ENCODE measurements around the gene MAGED1. TPM values are rescaled to one million over a fixed set of nuclear protein-coding genes. Genes with fewer than 3 reads are reported as not detected.

Gene MAGED1
- total and polyA plus RNA-seq, 2 experiments from 2014 or later = 60.8 to 89.8 TPM

DNA sequence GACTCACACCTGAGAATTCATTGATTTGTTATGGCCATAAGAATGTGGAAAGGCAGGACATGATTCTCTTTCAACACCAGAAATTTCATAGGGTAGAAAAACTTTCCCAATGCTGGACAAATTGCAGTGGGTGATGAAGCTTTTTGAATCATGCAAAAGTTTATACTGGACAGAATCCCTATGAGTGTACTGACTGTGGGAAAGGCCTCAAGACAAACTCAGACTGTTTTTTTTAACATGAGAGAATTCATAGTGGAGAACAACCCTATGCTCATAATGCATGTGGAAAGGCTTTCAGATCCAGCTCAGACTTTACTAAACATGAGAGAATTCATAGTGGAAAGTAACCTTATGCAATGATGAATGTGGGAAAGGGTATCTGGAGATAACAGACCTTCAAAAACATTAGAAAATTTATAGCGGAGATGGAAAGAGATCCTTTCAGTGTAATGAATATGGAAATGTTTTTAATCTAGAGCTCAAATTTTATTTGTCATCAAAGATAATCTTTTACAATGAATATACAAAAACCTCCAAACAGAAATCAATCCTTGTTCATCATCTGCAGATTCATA is 36.2 kb upstream of the MAGED1 start (continued):
- TF ChIP-seq, protein P1, sequence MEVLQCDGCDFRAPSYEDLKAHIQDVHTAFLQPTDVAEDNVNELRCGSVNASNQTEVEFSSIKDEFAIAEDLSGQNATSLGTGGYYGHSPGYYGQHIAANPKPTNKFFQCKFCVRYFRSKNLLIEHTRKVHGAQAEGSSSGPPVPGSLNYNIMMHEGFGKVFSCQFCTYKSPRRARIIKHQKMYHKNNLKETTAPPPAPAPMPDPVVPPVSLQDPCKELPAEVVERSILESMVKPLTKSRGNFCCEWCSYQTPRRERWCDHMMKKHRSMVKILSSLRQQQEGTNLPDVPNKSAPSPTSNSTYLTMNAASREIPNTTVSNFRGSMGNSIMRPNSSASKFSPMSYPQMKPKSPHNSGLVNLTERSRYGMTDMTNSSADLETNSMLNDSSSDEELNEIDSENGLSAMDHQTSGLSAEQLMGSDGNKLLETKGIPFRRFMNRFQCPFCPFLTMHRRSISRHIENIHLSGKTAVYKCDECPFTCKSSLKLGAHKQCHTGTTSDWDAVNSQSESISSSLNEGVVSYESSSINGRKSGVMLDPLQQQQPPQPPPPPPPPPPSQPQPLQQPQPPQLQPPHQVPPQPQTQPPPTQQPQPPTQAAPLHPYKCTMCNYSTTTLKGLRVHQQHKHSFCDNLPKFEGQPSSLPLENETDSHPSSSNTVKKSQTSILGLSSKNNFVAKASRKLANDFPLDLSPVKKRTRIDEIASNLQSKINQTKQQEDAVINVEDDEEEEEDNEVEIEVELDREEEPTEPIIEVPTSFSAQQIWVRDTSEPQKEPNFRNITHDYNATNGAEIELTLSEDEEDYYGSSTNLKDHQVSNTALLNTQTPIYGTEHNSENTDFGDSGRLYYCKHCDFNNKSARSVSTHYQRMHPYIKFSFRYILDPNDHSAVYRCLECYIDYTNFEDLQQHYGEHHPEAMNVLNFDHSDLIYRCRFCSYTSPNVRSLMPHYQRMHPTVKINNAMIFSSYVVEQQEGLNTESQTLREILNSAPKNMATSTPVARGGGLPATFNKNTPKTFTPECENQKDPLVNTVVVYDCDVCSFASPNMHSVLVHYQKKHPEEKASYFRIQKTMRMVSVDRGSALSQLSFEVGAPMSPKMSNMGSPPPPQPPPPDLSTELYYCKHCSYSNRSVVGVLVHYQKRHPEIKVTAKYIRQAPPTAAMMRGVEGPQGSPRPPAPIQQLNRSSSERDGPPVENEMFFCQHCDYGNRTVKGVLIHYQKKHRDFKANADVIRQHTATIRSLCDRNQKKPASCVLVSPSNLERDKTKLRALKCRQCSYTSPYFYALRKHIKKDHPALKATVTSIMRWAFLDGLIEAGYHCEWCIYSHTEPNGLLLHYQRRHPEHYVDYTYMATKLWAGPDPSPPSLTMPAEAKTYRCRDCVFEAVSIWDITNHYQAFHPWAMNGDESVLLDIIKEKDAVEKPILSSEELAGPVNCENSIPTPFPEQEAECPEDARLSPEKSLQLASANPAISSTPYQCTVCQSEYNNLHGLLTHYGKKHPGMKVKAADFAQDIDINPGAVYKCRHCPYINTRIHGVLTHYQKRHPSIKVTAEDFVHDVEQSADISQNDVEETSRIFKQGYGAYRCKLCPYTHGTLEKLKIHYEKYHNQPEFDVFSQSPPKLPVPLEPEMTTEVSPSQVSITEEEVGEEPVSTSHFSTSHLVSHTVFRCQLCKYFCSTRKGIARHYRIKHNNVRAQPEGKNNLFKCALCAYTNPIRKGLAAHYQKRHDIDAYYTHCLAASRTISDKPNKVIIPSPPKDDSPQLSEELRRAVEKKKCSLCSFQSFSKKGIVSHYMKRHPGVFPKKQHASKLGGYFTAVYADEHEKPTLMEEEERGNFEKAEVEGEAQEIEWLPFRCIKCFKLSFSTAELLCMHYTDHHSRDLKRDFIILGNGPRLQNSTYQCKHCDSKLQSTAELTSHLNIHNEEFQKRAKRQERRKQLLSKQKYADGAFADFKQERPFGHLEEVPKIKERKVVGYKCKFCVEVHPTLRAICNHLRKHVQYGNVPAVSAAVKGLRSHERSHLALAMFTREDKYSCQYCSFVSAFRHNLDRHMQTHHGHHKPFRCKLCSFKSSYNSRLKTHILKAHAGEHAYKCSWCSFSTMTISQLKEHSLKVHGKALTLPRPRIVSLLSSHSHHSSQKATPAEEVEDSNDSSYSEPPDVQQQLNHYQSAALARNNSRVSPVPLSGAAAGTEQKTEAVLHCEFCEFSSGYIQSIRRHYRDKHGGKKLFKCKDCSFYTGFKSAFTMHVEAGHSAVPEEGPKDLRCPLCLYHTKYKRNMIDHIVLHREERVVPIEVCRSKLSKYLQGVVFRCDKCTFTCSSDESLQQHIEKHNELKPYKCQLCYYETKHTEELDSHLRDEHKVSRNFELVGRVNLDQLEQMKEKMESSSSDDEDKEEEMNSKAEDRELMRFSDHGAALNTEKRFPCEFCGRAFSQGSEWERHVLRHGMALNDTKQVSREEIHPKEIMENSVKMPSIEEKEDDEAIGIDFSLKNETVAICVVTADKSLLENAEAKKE (CRISPR knock-in tag; IDR thresholded peaks at IDR 0.05) = no peak
- TF ChIP-seq STAT1 (IDR thresholded peaks at IDR 0.05; ENCODE audit: unreplicated experiment) = no peak
- TF ChIP-seq ZNF114 (CRISPR knock-in tag; IDR thresholded peaks at IDR 0.05) = no peak
- TF ChIP-seq EZH2phosphoT487 (IDR thresholded peaks at IDR 0.05; ENCODE audit: unreplicated experiment) = no peak
- no peak for TF ChIP-seq NANOG (IDR thresholded peaks at IDR 0.05; ENCODE audit: borderline replicate concordance)
- no peak for TF ChIP-seq EZH2 (IDR thresholded peaks at IDR 0.05; ENCODE audit: low read depth, unreplicated experiment)
- TF ChIP-seq POLR2AphosphoS5 (IDR thresholded peaks at IDR 0.05; ENCODE audit: low read depth) = no peak
- TF ChIP-seq, protein P2, sequence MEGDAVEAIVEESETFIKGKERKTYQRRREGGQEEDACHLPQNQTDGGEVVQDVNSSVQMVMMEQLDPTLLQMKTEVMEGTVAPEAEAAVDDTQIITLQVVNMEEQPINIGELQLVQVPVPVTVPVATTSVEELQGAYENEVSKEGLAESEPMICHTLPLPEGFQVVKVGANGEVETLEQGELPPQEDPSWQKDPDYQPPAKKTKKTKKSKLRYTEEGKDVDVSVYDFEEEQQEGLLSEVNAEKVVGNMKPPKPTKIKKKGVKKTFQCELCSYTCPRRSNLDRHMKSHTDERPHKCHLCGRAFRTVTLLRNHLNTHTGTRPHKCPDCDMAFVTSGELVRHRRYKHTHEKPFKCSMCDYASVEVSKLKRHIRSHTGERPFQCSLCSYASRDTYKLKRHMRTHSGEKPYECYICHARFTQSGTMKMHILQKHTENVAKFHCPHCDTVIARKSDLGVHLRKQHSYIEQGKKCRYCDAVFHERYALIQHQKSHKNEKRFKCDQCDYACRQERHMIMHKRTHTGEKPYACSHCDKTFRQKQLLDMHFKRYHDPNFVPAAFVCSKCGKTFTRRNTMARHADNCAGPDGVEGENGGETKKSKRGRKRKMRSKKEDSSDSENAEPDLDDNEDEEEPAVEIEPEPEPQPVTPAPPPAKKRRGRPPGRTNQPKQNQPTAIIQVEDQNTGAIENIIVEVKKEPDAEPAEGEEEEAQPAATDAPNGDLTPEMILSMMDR (conservative IDR thresholded peaks at IDR 0.05; ENCODE audit: low read depth in 2 of 2) = no peak
- TF ChIP-seq, protein P3, sequence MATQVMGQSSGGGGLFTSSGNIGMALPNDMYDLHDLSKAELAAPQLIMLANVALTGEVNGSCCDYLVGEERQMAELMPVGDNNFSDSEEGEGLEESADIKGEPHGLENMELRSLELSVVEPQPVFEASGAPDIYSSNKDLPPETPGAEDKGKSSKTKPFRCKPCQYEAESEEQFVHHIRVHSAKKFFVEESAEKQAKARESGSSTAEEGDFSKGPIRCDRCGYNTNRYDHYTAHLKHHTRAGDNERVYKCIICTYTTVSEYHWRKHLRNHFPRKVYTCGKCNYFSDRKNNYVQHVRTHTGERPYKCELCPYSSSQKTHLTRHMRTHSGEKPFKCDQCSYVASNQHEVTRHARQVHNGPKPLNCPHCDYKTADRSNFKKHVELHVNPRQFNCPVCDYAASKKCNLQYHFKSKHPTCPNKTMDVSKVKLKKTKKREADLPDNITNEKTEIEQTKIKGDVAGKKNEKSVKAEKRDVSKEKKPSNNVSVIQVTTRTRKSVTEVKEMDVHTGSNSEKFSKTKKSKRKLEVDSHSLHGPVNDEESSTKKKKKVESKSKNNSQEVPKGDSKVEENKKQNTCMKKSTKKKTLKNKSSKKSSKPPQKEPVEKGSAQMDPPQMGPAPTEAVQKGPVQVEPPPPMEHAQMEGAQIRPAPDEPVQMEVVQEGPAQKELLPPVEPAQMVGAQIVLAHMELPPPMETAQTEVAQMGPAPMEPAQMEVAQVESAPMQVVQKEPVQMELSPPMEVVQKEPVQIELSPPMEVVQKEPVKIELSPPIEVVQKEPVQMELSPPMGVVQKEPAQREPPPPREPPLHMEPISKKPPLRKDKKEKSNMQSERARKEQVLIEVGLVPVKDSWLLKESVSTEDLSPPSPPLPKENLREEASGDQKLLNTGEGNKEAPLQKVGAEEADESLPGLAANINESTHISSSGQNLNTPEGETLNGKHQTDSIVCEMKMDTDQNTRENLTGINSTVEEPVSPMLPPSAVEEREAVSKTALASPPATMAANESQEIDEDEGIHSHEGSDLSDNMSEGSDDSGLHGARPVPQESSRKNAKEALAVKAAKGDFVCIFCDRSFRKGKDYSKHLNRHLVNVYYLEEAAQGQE (IDR thresholded peaks at IDR 0.05; ENCODE audit: unreplicated experiment) = no peak
- TF ChIP-seq CREB1 (CRISPR knock-in tag; IDR thresholded peaks at IDR 0.05; ENCODE audit: low read depth) = no peak
- no peak for TF ChIP-seq JUNB (IDR thresholded peaks at IDR 0.05; ENCODE audit: unreplicated experiment)

Measured in GM23338 (cell line).